Loucy (cell line): ENCODE measurements around the gene FGF19.

Experiments used
- H2AFZ ChIP-seq: fragments of 200-600 bp; sonication (generic); 2 replicates; pipeline ENCODE4 v1.6.0; 2016; ENCODE audit warnings: antibody characterized with exemption, mild to moderate bottlenecking, low read length, moderate library complexity
- H3F3A ChIP-seq: fragments of 200-600 bp; 2 replicates; pipeline ENCODE4 v1.6.0; 2016; ENCODE audit warnings: antibody characterized with exemption, low read depth, mild to moderate bottlenecking
- H3K27me3 ChIP-seq: fragments of 200-600 bp; sonication (generic); 2 replicates; pipeline ENCODE4 v1.6.1; 2014; ENCODE audit warnings: low read length, mild to moderate bottlenecking; ENCODE audit not compliant: insufficient read depth, poor library complexity, severe bottlenecking
- H3K36me3 ChIP-seq: fragments of 200-600 bp; sonication (generic); 2 replicates; pipeline ENCODE4 v1.6.1; 2016; ENCODE audit warnings: low read length; ENCODE audit not compliant: insufficient read depth
- H3K4me1 ChIP-seq: fragments of 200-600 bp; sonication (generic); 2 replicates; pipeline ENCODE4 v1.5.1; 2014; ENCODE audit warnings: low read length, mild to moderate bottlenecking; ENCODE audit not compliant: insufficient read depth, poor library complexity, severe bottlenecking
- H3K4me2 ChIP-seq: fragments of 200-600 bp; sonication (generic); 2 replicates; pipeline ENCODE4 v1.6.0; 2014; ENCODE audit warnings: antibody characterized with exemption, low read length, low read depth, mild to moderate bottlenecking; ENCODE audit not compliant: poor library complexity, severe bottlenecking
- H3K4me3 ChIP-seq: fragments of 200-600 bp; sonication (generic); 2 replicates; pipeline ENCODE4 v1.5.1; 2014; ENCODE audit warnings: low read length, mild to moderate bottlenecking, mixed read lengths; ENCODE audit not compliant: poor library complexity, severe bottlenecking
- H3K79me2 ChIP-seq: fragments of 200-600 bp; sonication (generic); 2 replicates; pipeline ENCODE4 v1.6.1; 2014; ENCODE audit warnings: low read length; ENCODE audit not compliant: insufficient read depth
- H3K9ac ChIP-seq: fragments of 200-600 bp; sonication (generic); 2 replicates; pipeline ENCODE4 v1.6.0; 2014; ENCODE audit warnings: mild to moderate bottlenecking, low read depth, low read length, moderate library complexity; ENCODE audit not compliant: poor library complexity, severe bottlenecking
- H3K9me2 ChIP-seq: fragments of 200-600 bp; sonication (generic); replicated peaks from 2 replicates; pipeline ENCODE4 v1.6.1; 2016; ENCODE audit warnings: low read depth, low read length, mixed read lengths
- H3K9me3 ChIP-seq: fragments of 200-600 bp; sonication (generic); 2 replicates; pipeline ENCODE4 v1.6.1; 2014; ENCODE audit warnings: mild to moderate bottlenecking, antibody characterized with exemption, low read length, low read depth; ENCODE audit not compliant: insufficient read depth
- H4K20me1 ChIP-seq: fragments of 200-600 bp; sonication (generic); 2 replicates; pipeline ENCODE4 v1.6.0; 2014; ENCODE audit warnings: antibody characterized with exemption, low read length, mild to moderate bottlenecking; ENCODE audit not compliant: insufficient read depth, poor library complexity, severe bottlenecking
- EZH2phosphoT487 ChIP-seq: fragments of 200-600 bp; IDR thresholded peaks from 2 replicates; pipeline ENCODE4 v1.6.1; 2018; ENCODE audit warnings: antibody characterized with exemption, mild to moderate bottlenecking, moderate library complexity, borderline replicate concordance
- TF ChIP-seq, protein P1 (sequence below): fragments of 200-600 bp; sonication (generic); conservative IDR thresholded peaks from 2 replicates; pipeline ENCODE4 v1.5.1; 2014; ENCODE audit warnings: mild to moderate bottlenecking, antibody characterized with exemption, low read length

Gene FGF19

GRCh38 chr11:69674267-69674885, 29.4 kb downstream of the FGF19 start:
- H3K9me2 ChIP-seq: no peaks in the 10 kb centered on the region
- H3K36me3 ChIP-seq: no peaks in the 10 kb centered on the region; the same call in 1 of the 2 replicates
- H3K9ac ChIP-seq: peak overlapping the region; percentile 97
- H3K4me2 ChIP-seq: peak overlapping the region; percentile 84
- H3K9me3 ChIP-seq: no peaks in the 10 kb centered on the region
- no peaks in the 10 kb centered on the region for H3F3A ChIP-seq
- H3K4me3 ChIP-seq: peak overlapping the region; percentile 97
- peaks cover 18% of the 10 kb centered on the region for H3K4me1 ChIP-seq
- no peaks in the 10 kb centered on the region for H3K27me3 ChIP-seq
- peaks cover 25% of the 10 kb centered on the region for H3K79me2 ChIP-seq
- peaks cover 19% of the 10 kb centered on the region for H4K20me1 ChIP-seq
- peak overlapping the region; percentile 80; the same call in 1 of the 2 replicates for H2AFZ ChIP-seq
- TF ChIP-seq, protein P1, sequence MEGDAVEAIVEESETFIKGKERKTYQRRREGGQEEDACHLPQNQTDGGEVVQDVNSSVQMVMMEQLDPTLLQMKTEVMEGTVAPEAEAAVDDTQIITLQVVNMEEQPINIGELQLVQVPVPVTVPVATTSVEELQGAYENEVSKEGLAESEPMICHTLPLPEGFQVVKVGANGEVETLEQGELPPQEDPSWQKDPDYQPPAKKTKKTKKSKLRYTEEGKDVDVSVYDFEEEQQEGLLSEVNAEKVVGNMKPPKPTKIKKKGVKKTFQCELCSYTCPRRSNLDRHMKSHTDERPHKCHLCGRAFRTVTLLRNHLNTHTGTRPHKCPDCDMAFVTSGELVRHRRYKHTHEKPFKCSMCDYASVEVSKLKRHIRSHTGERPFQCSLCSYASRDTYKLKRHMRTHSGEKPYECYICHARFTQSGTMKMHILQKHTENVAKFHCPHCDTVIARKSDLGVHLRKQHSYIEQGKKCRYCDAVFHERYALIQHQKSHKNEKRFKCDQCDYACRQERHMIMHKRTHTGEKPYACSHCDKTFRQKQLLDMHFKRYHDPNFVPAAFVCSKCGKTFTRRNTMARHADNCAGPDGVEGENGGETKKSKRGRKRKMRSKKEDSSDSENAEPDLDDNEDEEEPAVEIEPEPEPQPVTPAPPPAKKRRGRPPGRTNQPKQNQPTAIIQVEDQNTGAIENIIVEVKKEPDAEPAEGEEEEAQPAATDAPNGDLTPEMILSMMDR: no peak
- TF ChIP-seq EZH2phosphoT487: no peak

DNA sequence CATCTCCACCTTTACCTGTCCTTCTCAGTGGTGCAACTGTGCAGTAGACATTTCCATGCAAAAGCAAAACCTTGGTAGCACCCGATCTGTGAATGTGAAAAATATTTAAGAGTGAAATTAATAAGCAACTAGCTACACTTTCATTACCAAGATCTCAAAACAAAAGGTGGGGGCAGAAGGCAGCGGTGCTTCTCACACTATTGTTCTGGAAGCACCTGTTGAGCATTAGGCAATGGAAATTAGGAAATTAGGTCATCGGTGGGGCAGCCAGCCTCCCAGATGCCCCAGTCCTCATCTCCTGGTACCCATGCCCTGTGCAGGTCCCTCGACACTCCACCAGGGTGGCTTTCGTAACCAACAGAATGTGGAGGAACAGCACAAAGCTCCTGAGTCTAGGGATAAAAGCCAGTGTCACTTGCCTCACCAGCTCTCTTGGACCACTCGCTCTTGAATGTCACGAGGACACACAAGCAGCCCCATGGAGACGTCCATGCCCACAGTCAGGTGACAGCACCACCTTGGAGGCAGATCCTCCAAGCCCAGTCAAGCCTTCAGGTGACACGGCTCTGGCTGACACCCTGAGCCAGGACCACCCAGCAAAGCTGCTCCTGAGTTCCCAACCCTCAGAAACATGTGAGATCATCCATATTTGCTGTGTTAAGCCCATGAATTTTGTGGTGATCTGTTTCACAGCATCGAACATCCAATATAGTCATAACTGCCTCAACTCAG, 31.9 kb downstream of the FGF19 start:
- TF ChIP-seq, protein P1: no peak
- no peak for TF ChIP-seq EZH2phosphoT487
- Histone ChIP-seq H3K36me3 (no peaks in the 10 kb centered on the region; the same call in 1 of the 2 replicates), H3K79me2 (peaks cover 25% of the 10 kb centered on the region), H3K4me2 (no peak overlapping the region), H3K4me1 (peaks cover 18% of the 10 kb centered on the region), H3F3A (no peaks in the 10 kb centered on the region), H4K20me1 (peaks cover 19% of the 10 kb centered on the region), H3K9me3 (no peaks in the 10 kb centered on the region), H3K9me2 (no peaks in the 10 kb centered on the region), H2AFZ (no peak overlapping the region), H3K27me3 (no peaks in the 10 kb centered on the region), H3K9ac (no peak overlapping the region), H3K4me3 (no peak overlapping the region)

- H3F3A ChIP-seq: no peaks in the 10 kb centered on the region
These were observed 33.5 kb downstream of the FGF19 start for GRCh38 chr11:69670158-69670845.

More at GRCh38 chr11:69670158-69670845, 33.5 kb downstream of the FGF19 start:
- peaks cover 18% of the 10 kb centered on the region for H3K4me1 ChIP-seq
- peaks cover 19% of the 10 kb centered on the region for H4K20me1 ChIP-seq
- H3K27me3 ChIP-seq: no peaks in the 10 kb centered on the region
- no peak overlapping the region for H3K4me3 ChIP-seq
- no peaks in the 10 kb centered on the region for H3K9me2 ChIP-seq
- no peak overlapping the region for H3K9ac ChIP-seq
- H3K4me2 ChIP-seq: peak overlapping the region; percentile 26
- H3K79me2 ChIP-seq: peaks cover 25% of the 10 kb centered on the region
- no peaks in the 10 kb centered on the region for H3K9me3 ChIP-seq
- H3K36me3 ChIP-seq: no peaks in the 10 kb centered on the region; the same call in 1 of the 2 replicates
- no peak overlapping the region for H2AFZ ChIP-seq
- TF ChIP-seq, protein P1: peak; percentile 89
- no peak for TF ChIP-seq EZH2phosphoT487
